Measurements from ENCODE around the gene PRKCH. TPM values are rescaled to one million over a fixed set of nuclear protein-coding genes. Genes with fewer than 3 reads are reported as not detected.
"Not testable (repeated sequence)": the region's sequence is repeated elsewhere in the genome, so short reads cannot be mapped to it uniquely, and the experiment has no call there.

The PRKCH gene
- total RNA-seq, 1 donor from 2014 or later = 8.4 TPM

DNA sequence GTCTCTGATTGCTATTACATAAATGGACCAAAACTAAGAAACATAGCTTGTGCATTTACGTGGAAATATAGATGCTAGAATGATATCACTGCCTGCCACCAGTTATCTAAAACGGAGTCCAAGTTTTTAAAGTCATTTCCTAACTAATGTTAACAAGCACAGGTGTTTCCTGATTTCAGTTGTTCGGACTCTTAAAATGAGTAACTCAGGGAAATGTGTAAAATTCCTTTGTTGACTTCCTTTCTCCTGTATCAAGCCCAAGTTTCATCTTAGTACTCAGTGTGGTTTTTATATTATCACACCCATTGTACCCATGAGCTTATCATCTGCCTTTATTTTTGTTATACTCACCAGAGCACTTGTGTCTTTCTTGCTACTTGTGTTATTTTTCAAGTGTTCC is 13.2 kb upstream of the PRKCH start:
- no peak for DNase-seq (ENCODE audit: low read depth)
- H3K4me3 ChIP-seq (ENCODE audit: low read depth, low read length) = no peak overlapping the region
- TF ChIP-seq, protein P1, sequence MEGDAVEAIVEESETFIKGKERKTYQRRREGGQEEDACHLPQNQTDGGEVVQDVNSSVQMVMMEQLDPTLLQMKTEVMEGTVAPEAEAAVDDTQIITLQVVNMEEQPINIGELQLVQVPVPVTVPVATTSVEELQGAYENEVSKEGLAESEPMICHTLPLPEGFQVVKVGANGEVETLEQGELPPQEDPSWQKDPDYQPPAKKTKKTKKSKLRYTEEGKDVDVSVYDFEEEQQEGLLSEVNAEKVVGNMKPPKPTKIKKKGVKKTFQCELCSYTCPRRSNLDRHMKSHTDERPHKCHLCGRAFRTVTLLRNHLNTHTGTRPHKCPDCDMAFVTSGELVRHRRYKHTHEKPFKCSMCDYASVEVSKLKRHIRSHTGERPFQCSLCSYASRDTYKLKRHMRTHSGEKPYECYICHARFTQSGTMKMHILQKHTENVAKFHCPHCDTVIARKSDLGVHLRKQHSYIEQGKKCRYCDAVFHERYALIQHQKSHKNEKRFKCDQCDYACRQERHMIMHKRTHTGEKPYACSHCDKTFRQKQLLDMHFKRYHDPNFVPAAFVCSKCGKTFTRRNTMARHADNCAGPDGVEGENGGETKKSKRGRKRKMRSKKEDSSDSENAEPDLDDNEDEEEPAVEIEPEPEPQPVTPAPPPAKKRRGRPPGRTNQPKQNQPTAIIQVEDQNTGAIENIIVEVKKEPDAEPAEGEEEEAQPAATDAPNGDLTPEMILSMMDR (IDR thresholded peaks at IDR 0.05; ENCODE audit: insufficient read depth, low read length, poor library complexity, severe bottlenecking) = no peak
- H3K27me3 ChIP-seq (ENCODE audit: control insufficient read depth, insufficient read depth, low read length) = no peaks in the 10 kb centered on the region
- H3K36me3 ChIP-seq (ENCODE audit: control insufficient read depth, insufficient read depth, low read length) = no peaks in the 10 kb centered on the region

GRCh38 chr14:61308701-61309100 is 12.7 kb upstream of the PRKCH start:
- H3K4me3 ChIP-seq (ENCODE audit: low read depth, low read length); H3K36me3 ChIP-seq (ENCODE audit: control insufficient read depth, insufficient read depth, low read length); H3K27me3 ChIP-seq (ENCODE audit: control insufficient read depth, insufficient read depth, low read length); DNase-seq (ENCODE audit: low read depth): not testable (repeated sequence)

- peaks cover 2% of the 10 kb centered on the region for H3K27me3 ChIP-seq (ENCODE audit: control insufficient read depth, insufficient read depth, low read length)
- DNase-seq (ENCODE audit: low read depth) = no peak
- no peaks in the 10 kb centered on the region for H3K36me3 ChIP-seq (ENCODE audit: control insufficient read depth, insufficient read depth, low read length)
- no peak overlapping the region for H3K4me3 ChIP-seq (ENCODE audit: low read depth, low read length)
- TF ChIP-seq, protein P1 (IDR thresholded peaks at IDR 0.05; ENCODE audit: insufficient read depth, low read length, poor library complexity, severe bottlenecking) = no peak
Observed at GRCh38 chr14:61315313-61315712, 6.1 kb upstream of the PRKCH start.

- peaks cover 22% of the 10 kb centered on the region for H3K27me3 ChIP-seq (ENCODE audit: control insufficient read depth, insufficient read depth, low read length)
- no peak overlapping the region for H3K4me3 ChIP-seq (ENCODE audit: low read depth, low read length)
- DNase-seq (ENCODE audit: low read depth) = no peak
- TF ChIP-seq, protein P1 (IDR thresholded peaks at IDR 0.05; ENCODE audit: insufficient read depth, low read length, poor library complexity, severe bottlenecking) = no peak
- H3K36me3 ChIP-seq (ENCODE audit: control insufficient read depth, insufficient read depth, low read length) = no peaks in the 10 kb centered on the region
Observed at GRCh38 chr14:61319086-61319485, 2.3 kb upstream of the PRKCH start.

DNA sequence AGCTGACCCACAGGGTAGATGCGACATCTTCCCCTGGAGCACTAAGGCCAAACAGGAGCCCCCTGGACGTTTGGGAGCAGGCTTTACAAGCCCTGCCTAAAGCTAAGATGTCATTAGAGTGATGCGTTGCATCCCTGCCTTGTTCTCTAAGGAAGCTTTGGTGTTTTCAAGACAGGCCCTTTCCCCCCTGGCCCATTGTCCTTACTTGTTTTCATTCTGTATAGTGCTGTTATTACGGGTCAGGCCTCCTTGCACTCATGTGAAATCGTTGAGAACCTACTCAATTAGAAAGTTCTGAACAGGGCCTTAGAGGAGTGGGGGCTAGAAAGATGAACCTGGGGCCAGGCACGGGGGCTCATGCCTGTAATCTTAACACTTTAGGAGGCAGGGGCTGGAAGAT is 1.7 kb upstream of the PRKCH start:
- TF ChIP-seq, protein P1 (IDR thresholded peaks at IDR 0.05; ENCODE audit: insufficient read depth, low read length, poor library complexity, severe bottlenecking) = no peak
- DNase-seq (ENCODE audit: low read depth) = no peak

GRCh38 chr14:61320170-61320569 is 1.2 kb upstream of the PRKCH start:
- H3K36me3 ChIP-seq (ENCODE audit: control insufficient read depth, insufficient read depth, low read length); H3K4me3 ChIP-seq (ENCODE audit: low read depth, low read length); DNase-seq (ENCODE audit: low read depth): not testable (repeated sequence)
- H3K27me3 ChIP-seq (ENCODE audit: control insufficient read depth, insufficient read depth, low read length) = peaks cover 22% of the 10 kb centered on the region

More for the DNA sequence above, 1.7 kb upstream of the PRKCH start:
- Histone ChIP-seq H3K4me3 (ENCODE audit: low read depth, low read length) (no peak overlapping the region), H3K27me3 (ENCODE audit: control insufficient read depth, insufficient read depth, low read length) (peaks cover 22% of the 10 kb centered on the region), H3K36me3 (ENCODE audit: control insufficient read depth, insufficient read depth, low read length) (no peaks in the 10 kb centered on the region)

GRCh38 chr14:61320806-61321384 is 484 bp upstream of the PRKCH start:
- Histone ChIP-seq H3K36me3 (ENCODE audit: control insufficient read depth, insufficient read depth, low read length) (no peaks in the 10 kb centered on the region), H3K27me3 (ENCODE audit: control insufficient read depth, insufficient read depth, low read length) (peaks cover 22% of the 10 kb centered on the region), H3K4me3 (ENCODE audit: low read depth, low read length) (peak overlapping the region; percentile 46)
- DNase-seq (ENCODE audit: low read depth) = no peak
- TF ChIP-seq, protein P1 (IDR thresholded peaks at IDR 0.05; ENCODE audit: insufficient read depth, low read length, poor library complexity, severe bottlenecking) = no peak
